K562 (cell line): ENCODE measurements around the gene PYGM. TPM values are rescaled to one million over a fixed set of nuclear protein-coding genes. Genes with fewer than 3 reads are reported as not detected.

Experiments used
- JUN ChIP-seq, 2 experiments: sonication (generic) in 1 of 2; formaldehyde crosslinking in 1 of 2; IDR thresholded peaks; 2 replicates each; pipeline versions ENCODE4 v1.6.1 to v1.8.0; 2012 to 2022; ENCODE audit warnings: borderline replicate concordance in 2 of 2, mild to moderate bottlenecking in 2 of 2, improper control_type of control experiment in 1 of 2, low read depth in 1 of 2, low read length in 1 of 2, missing genetic modification reagents in 1 of 2
- NCOA6 ChIP-seq: fragments of 450-650 bp; IDR thresholded peaks from 2 replicates; pipeline ENCODE4 v1.6.1; 2017; ENCODE audit warnings: mild to moderate bottlenecking
- PRMT5 ChIP-seq: sonication (generic); formaldehyde crosslinking; IDR thresholded peaks from 2 replicates; pipeline ENCODE4 v1.5.0; 2020; ENCODE audit warnings: missing genetic modification reagents
- REST ChIP-seq, 2 experiments: fragments of 450-650 bp; formaldehyde crosslinking in 1 of 2; IDR thresholded peaks; 2 replicates each; pipeline versions ENCODE4 v1.4.0 to v1.6.1; 2014 to 2020; ENCODE audit warnings: mild to moderate bottlenecking in 2 of 2, borderline replicate concordance in 1 of 2, low read depth in 1 of 2
- SMARCC2 ChIP-seq: fragments of 450-650 bp; IDR thresholded peaks from 2 replicates; pipeline ENCODE4 v1.6.1; 2017; ENCODE audit warnings: antibody characterized with exemption, moderate library complexity, mild to moderate bottlenecking, low read depth
- SUPT5H ChIP-seq: fragments of 450-650 bp; IDR thresholded peaks from 2 replicates; pipeline ENCODE4 v1.6.1; 2016
- TAF7 ChIP-seq: fragments of 450-650 bp; IDR thresholded peaks from 2 replicates; pipeline ENCODE4 v1.6.1; 2016; ENCODE audit warnings: missing genetic modification characterization, missing compliant biosample characterization
- ZBTB40 ChIP-seq, 2 experiments: fragments of 450-650 bp in 1 of 2; sonication (generic) in 1 of 2; formaldehyde crosslinking in 1 of 2; IDR thresholded peaks; 2 replicates each; pipeline versions ENCODE4 v1.7.1 to v1.9.0; 2016 to 2022; ENCODE audit warnings: inconsistent platforms in 1 of 2, mild to moderate bottlenecking in 1 of 2, missing genetic modification reagents in 1 of 2
- polyA plus RNA-seq, 8 experiments: library from polyadenylated mRNA; depleted of rRNA in 4 of 8; stranded (reverse) in 5 of 8; unstranded in 3 of 8; fragments of >200 nt; fragmentation: Nextera tagmentation in 2 of 8; fragmentation: Illumina TruSeq in 1 of 8; extraction: Ambion mirVana in 2 of 8; extraction: Trizol in 1 of 8; gene quantifications; 2 replicates each; pipeline versions ENCODE4 v1.2.1 to v1.2.3, GENCODE V29; 2011 to 2014; ENCODE audit warnings: inconsistent platforms in 1 of 8, missing spikeins in 1 of 8
- total RNA-seq, 7 experiments: library from RNA; depleted of rRNA in 6 of 7; stranded (reverse); fragments of >200 nt in 6 of 7; fragmentation: Illumina TruSeq in 2 of 7; extraction: Trizol in 2 of 7; gene quantifications; 2 replicates each; pipeline versions ENCODE4 v1.2.1 to v1.2.3, GENCODE V29; 2011 to 2021; ENCODE audit warnings: low replicate concordance in 1 of 7

Gene PYGM
- total and polyA plus RNA-seq, 9 of the 15 experiments (the other 6 are each of a cell fraction or from before 2014, with no cell fraction given): 0.07 to 1.5 (median 0.68) TPM

GRCh38 chr11:64777449-64778222 lies 17.9 kb upstream of the PYGM start (continued):
- peak; percentile 53; the same call in 1 of the 2 replicates for TF ChIP-seq ZBTB40 (IDR thresholded peaks at IDR 0.05)
- TF ChIP-seq ZBTB40 (CRISPR knock-in tag; IDR thresholded peaks at IDR 0.05): no peak
- no peak for TF ChIP-seq TAF7
- TF ChIP-seq SMARCC2: no peak
- peak; percentile 87 for TF ChIP-seq REST (IDR thresholded peaks at IDR 0.05; ENCODE audit: borderline replicate concordance)
- TF ChIP-seq REST (CRISPR knock-in tag; IDR thresholded peaks at IDR 0.05; ENCODE audit: low read depth): 0 out of 2 replicates have a peak, but pooled peaks have one; percentile 46
- 0 out of 2 replicates have a peak, but pooled peaks have one; percentile 39 for TF ChIP-seq SUPT5H
- no peak for TF ChIP-seq NCOA6
- no peak for TF ChIP-seq JUN (IDR thresholded peaks at IDR 0.05; ENCODE audit: borderline replicate concordance, low read depth, low read length)
- no peak; the same call in 1 of the 2 replicates for TF ChIP-seq JUN (CRISPR knock-in tag; IDR thresholded peaks at IDR 0.05; ENCODE audit: borderline replicate concordance)
- TF ChIP-seq PRMT5 (CRISPR knock-in tag): no peak
